Endothelial cell of umbilical vein (primary cell): Measurements from ENCODE around the gene NSUN4. TPM values are rescaled to one million over a fixed set of nuclear protein-coding genes. Genes with fewer than 3 reads are reported as not detected.

Source experiments
- BruUV-seq: library from RNA; stranded (reverse); fragments of 400-500 nt; replicated peaks from 2 replicates; lab custom pipeline; 2021; lab: Mats Ljungman, UMichigan
- CTCF ChIA-PET: fragments of 300-600, 350-600 bp; sonication (Branson Sonifier 250); formaldehyde crosslinking; loops from one replicate; lab custom pipeline; 2021; ENCODE audit warnings: antibody characterized with exemption, inconsistent platforms; lab: Charles Lee
- POLR2A ChIA-PET: fragments of 300-600, 350-600 bp; sonication (Branson Sonifier 250); formaldehyde crosslinking; loops from one replicate; lab custom pipeline; 2021; ENCODE audit warnings: antibody characterized with exemption, inconsistent platforms; lab: Charles Lee
- DNase-seq: peaks from one replicate; pipeline ENCODE4 v3.0.0-alpha.2; 2011; ENCODE audit warnings: low read depth, low spot score
- FAIRE-seq: peaks from 2 replicates; lab custom pipeline; 2011; peaks lifted over from hg19 to GRCh38; lab: Jason Lieb, UNC
- H2AFZ ChIP-seq: 2 replicates; pipeline ENCODE4 v1.6.0; 2012; ENCODE audit warnings: low read depth, low read length, control low read depth, inconsistent platforms
- H3K27ac ChIP-seq: 2 replicates; pipeline ENCODE4 v1.5.1; 2011; ENCODE audit warnings: low read depth, mild to moderate bottlenecking, control low read depth, low read length, moderate library complexity; ENCODE audit not compliant: insufficient read depth
- H3K27me3 ChIP-seq, 2 experiments: 2 replicates each; pipeline versions ENCODE4 v1.6.0 to v1.6.1; 2011; ENCODE audit warnings: low read length in 2 of 2, mixed read lengths in 1 of 2; ENCODE audit not compliant: control insufficient read depth in 2 of 2, insufficient read depth in 2 of 2
- H3K36me3 ChIP-seq, 2 experiments: 2 replicates in 1 of 2; 3 replicates in 1 of 2; pipeline ENCODE4 v1.5.1; 2011; ENCODE audit warnings: low read length in 2 of 2, mild to moderate bottlenecking in 1 of 2, moderate library complexity in 1 of 2; ENCODE audit not compliant: control insufficient read depth in 2 of 2, insufficient read depth in 2 of 2; ENCODE audit errors: extremely low read depth in 1 of 2
- H3K4me1 ChIP-seq: 3 replicates; pipeline ENCODE4 v1.5.1; 2011; ENCODE audit warnings: mild to moderate bottlenecking, low read length; ENCODE audit not compliant: control insufficient read depth, insufficient read depth; ENCODE audit errors: extremely low read depth
- H3K4me2 ChIP-seq: 2 replicates; pipeline ENCODE4 v1.6.1; 2011; ENCODE audit warnings: low read length, control low read depth, mixed read lengths; ENCODE audit not compliant: insufficient read depth
- H3K4me3 ChIP-seq, 3 experiments: fragments of 200-600 bp in 1 of 3; sonication (generic), shearing (Covaris generic) in 1 of 3; replicated peaks in 1 of 3; 2 replicates each; pipeline ENCODE4 v1.5.1; 2011 to 2016; ENCODE audit warnings: control low read depth in 3 of 3, low read length in 3 of 3, mild to moderate bottlenecking in 2 of 3, inconsistent platforms in 1 of 3, low read depth in 1 of 3, moderate library complexity in 1 of 3; ENCODE audit not compliant: insufficient read depth in 1 of 3
- H3K79me2 ChIP-seq: 2 replicates; pipeline ENCODE4 v1.6.0; 2012; ENCODE audit warnings: low read length, inconsistent platforms; ENCODE audit not compliant: control insufficient read depth, insufficient read depth
- H3K9ac ChIP-seq: replicated peaks from 2 replicates; pipeline ENCODE3; 2011; ENCODE audit warnings: low read length, control low read depth; ENCODE audit not compliant: insufficient read depth; ENCODE audit errors: extremely low read depth
- H3K9me1 ChIP-seq: replicated peaks from 3 replicates; pipeline ENCODE4 v1.6.0; 2011; ENCODE audit warnings: mild to moderate bottlenecking, low read length; ENCODE audit not compliant: control insufficient read depth, insufficient read depth; ENCODE audit errors: extremely low read depth
- H3K9me3 ChIP-seq: replicated peaks from 2 replicates; pipeline ENCODE4 v1.5.1; 2012; ENCODE audit warnings: low read length, inconsistent platforms; ENCODE audit not compliant: control insufficient read depth, insufficient read depth
- H4K20me1 ChIP-seq: replicated peaks from 2 replicates; pipeline ENCODE3; 2011; ENCODE audit warnings: mild to moderate bottlenecking, low read length; ENCODE audit not compliant: control insufficient read depth, insufficient read depth; ENCODE audit errors: extremely low read depth
- CTCF ChIP-seq, 2 donors: IDR thresholded peaks; 1 replicate in 1 of 2; 2 replicates in 1 of 2; pipeline ENCODE4 v1.5.1; 2011; ENCODE audit warnings: low read length in 2 of 2, mild to moderate bottlenecking in 2 of 2, moderate library complexity in 2 of 2, control low read depth in 1 of 2, inconsistent platforms in 1 of 2, low read depth in 1 of 2; ENCODE audit not compliant: insufficient read depth in 1 of 2; ENCODE audit errors: extremely low read depth in 1 of 2
- EZH2 ChIP-seq: IDR thresholded peaks from 2 replicates; pipeline ENCODE4 v1.6.1; 2012; ENCODE audit warnings: borderline replicate concordance, low read depth, mild to moderate bottlenecking, moderate library complexity, low read length, inconsistent platforms; ENCODE audit not compliant: severe bottlenecking
- FOS ChIP-seq: IDR thresholded peaks from 2 replicates; pipeline ENCODE4 v1.6.1; 2011; ENCODE audit warnings: mild to moderate bottlenecking, low read length, moderate library complexity, borderline replicate concordance; ENCODE audit not compliant: insufficient read depth
- GATA2 ChIP-seq: IDR thresholded peaks from 2 replicates; pipeline ENCODE4 v1.7.0; 2011; ENCODE audit warnings: low read depth, mild to moderate bottlenecking, moderate library complexity, mixed read lengths, low read length; ENCODE audit not compliant: insufficient read length, insufficient read depth
- JUN ChIP-seq: IDR thresholded peaks from 2 replicates; pipeline ENCODE4 v1.6.1; 2011; ENCODE audit warnings: borderline replicate concordance, low read depth; ENCODE audit not compliant: insufficient read length, insufficient read depth
- MAX ChIP-seq: IDR thresholded peaks from 2 replicates; pipeline ENCODE4 v1.6.1; 2011; ENCODE audit not compliant: insufficient read depth, insufficient read length
- MYC ChIP-seq: IDR thresholded peaks from one replicate; pipeline ENCODE4 v1.6.1; 2011; ENCODE audit warnings: mild to moderate bottlenecking, low read depth, low read length
- POLR2A ChIP-seq: IDR thresholded peaks from 2 replicates; pipeline ENCODE4 v1.6.1; 2012; ENCODE audit warnings: low read depth, mild to moderate bottlenecking, control low read depth, low read length
- POLR2AphosphoS5 ChIP-seq: IDR thresholded peaks from 2 replicates; pipeline ENCODE4 v1.6.1; 2012; ENCODE audit warnings: low read depth, mild to moderate bottlenecking, control low read depth, low read length, moderate library complexity; ENCODE audit not compliant: insufficient read depth
- dilution Hi-C: fragments of 300-500 bp; cut with MboI; formaldehyde crosslinking; loops from one replicate; pipeline ENCODE4 v1.15.0; 2019; ENCODE audit warnings: low sequenced_read_pairs; ENCODE audit not compliant: extremely low pct_ligation_motif_present
- intact Hi-C: fragments of 100-400 bp; cut with micrococcal nuclease; formaldehyde crosslinking; loops from one replicate; pipeline ENCODE4 v1.10.0; 2022
- polyA plus RNA-seq, 4 experiments: library from polyadenylated mRNA; depleted of rRNA in 3 of 4; stranded (reverse) in 3 of 4; unstranded in 1 of 4; fragments of >200 nt; gene quantifications; 2 replicates each; pipeline versions ENCODE4 v1.2.1 to v1.2.3, GENCODE V29; 2011 to 2012; ENCODE audit warnings: missing spikeins in 1 of 4
- total RNA-seq: library from RNA; stranded (reverse); gene quantifications from 2 replicates; pipeline ENCODE4 v1.2.3, GENCODE V29; 2021

NSUN4 gene
- total and polyA plus RNA-seq, 2 donors (not counting 3 experiments of a cell fraction or from before 2014, with no cell fraction given) = 21.6 to 23.4 TPM

- FAIRE-seq (no peak), DNase-seq (no peak)
- no peak overlapping the region for H3K27ac ChIP-seq
- H3K4me2 ChIP-seq = no peak overlapping the region
- H2AFZ ChIP-seq = no peak overlapping the region
- peaks cover 2% of the 10 kb centered on the region for H3K9me3 ChIP-seq
- H3K9me1 ChIP-seq = no peaks in the 10 kb centered on the region
- ChIA-PET CTCF (interaction anchor here (1.0 to 1.2 kb wide), 3 partner anchors 10 to 81 kb away, joined by 3 to 4 read pairs (median 3); no protein-coding TSS in a partner anchor), POLR2A (no interaction called here)
- dilution Hi-C loops (no loop called here), intact Hi-C loops (no loop called here)
- no peaks in the 10 kb centered on the region for H4K20me1 ChIP-seq
- no peak overlapping the region for H3K9ac ChIP-seq
- no peaks in the 10 kb centered on the region for H3K4me1 ChIP-seq
- no peak for TF ChIP-seq JUN
- H3K36me3 ChIP-seq = no peaks in the 10 kb centered on the region
- BruUV-seq = no TSS peak
- H3K79me2 ChIP-seq = no peaks in the 10 kb centered on the region
- H3K4me3 ChIP-seq = no peak overlapping the region
- H3K27me3 ChIP-seq = peaks cover 21 to 38% of the 10 kb centered on the region in 2 experiments
Measured at GRCh38 chr1:46396441-46397398, 56.1 kb downstream of the NSUN4 start.

GRCh38 chr1:46399307-46399706 is 58.7 kb downstream of the NSUN4 start:
- Histone ChIP-seq H3K4me2 (no peak overlapping the region), H3K4me3 (no peak overlapping the region), H3K27ac (no peak overlapping the region), H3K9me1 (no peaks in the 10 kb centered on the region), H4K20me1 (no peaks in the 10 kb centered on the region), H3K9me3 (no peaks in the 10 kb centered on the region), H3K27me3 (peaks cover 14 to 24% of the 10 kb centered on the region in 2 experiments), H3K4me1 (no peaks in the 10 kb centered on the region), H3K79me2 (no peaks in the 10 kb centered on the region), H2AFZ (no peak overlapping the region), H3K9ac (no peak overlapping the region), H3K36me3 (no peaks in the 10 kb centered on the region)
- no TSS peak for BruUV-seq
- intact Hi-C loops (no loop called here), dilution Hi-C loops (no loop called here)
- ChIA-PET CTCF (interaction anchor here (1.4 kb wide), 1 partner anchor 11 kb away, joined by 4 read pairs; no protein-coding TSS in a partner anchor), POLR2A (interaction anchor here (0.6 kb wide), 1 partner anchor 195 kb away, joined by 4 read pairs; no protein-coding TSS in a partner anchor)
- DNase-seq (no peak), FAIRE-seq (no peak)
- TF ChIP-seq MAX (no peak), POLR2AphosphoS5 (no peak), GATA2 (no peak), CTCF (IDR thresholded peaks at IDR 0.05; ENCODE audit: extremely low read depth in 1 of 2, insufficient read depth in 1 of 2, low read depth in 1 of 2, low read length in 2 of 2) (no peak), JUN (no peak), MYC (no peak), EZH2 (no peak), FOS (no peak), POLR2A (no peak)
